ENCODE data around the gene WNT9B.

The WNT9B gene, protein sequence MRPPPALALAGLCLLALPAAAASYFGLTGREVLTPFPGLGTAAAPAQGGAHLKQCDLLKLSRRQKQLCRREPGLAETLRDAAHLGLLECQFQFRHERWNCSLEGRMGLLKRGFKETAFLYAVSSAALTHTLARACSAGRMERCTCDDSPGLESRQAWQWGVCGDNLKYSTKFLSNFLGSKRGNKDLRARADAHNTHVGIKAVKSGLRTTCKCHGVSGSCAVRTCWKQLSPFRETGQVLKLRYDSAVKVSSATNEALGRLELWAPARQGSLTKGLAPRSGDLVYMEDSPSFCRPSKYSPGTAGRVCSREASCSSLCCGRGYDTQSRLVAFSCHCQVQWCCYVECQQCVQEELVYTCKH

GRCh38 chr17:46851029-46851741 is at the start of gene WNT9B:
TSS of gene WNT9B (plus strand) at chr17:46851583. CDS start at chr17:46851639, 56 bp downstream.
- no peak within 1 kb of the TSS for H3K27ac ChIP-seq (ENCODE audit: low read length)
- no peaks in the 10 kb centered on the region for H3K9me3 ChIP-seq (ENCODE audit: control insufficient read depth in 2 of 2, low read length in 2 of 2)
- H3K4me3 ChIP-seq (ENCODE audit: low read length in 2 of 2): peak within 1 kb of the TSS; percentile 11 to 59
- H3K9ac ChIP-seq (ENCODE audit: low read length in 2 of 2): no peak within 1 kb of the TSS
- H3K4me1 ChIP-seq (ENCODE audit: control insufficient read depth, insufficient read depth, low read length): peaks cover 11% of the 10 kb centered on the region
- no peaks in the 10 kb centered on the region for H3K36me3 ChIP-seq (ENCODE audit: control insufficient read depth in 2 of 2, insufficient read depth in 2 of 2, low read length in 2 of 2)
- peaks cover 56 to 60% of the 10 kb centered on the region in 2 donors for H3K27me3 ChIP-seq (ENCODE audit: control insufficient read depth in 1 of 2, insufficient read depth in 2 of 2, low read length in 2 of 2)

DNA sequence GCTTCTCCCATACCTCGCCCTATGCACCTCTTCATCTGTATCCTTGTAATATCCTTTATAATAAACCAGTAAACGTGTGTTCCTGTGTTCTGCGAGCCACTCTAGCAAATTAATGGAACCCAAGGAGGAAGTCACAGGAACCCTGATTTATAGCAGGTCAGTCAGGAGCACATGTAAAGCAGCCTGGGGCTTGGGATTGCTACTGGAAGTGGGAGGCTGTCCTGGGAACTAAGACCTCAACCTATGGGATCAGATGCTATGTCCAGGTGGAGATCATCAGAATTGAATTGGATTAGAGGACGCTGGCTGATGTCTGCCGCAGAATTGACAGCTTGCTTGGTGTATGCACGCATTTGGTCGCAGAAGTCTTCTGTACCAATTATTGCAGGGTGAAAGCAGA is 48.6 kb upstream of the WNT9B start:
- Histone ChIP-seq H3K27ac (ENCODE audit: low read length) (no peak overlapping the region), H3K4me3 (ENCODE audit: low read length in 2 of 2) (no peak overlapping the region), H3K4me1 (ENCODE audit: control insufficient read depth, insufficient read depth, low read length) (no peaks in the 10 kb centered on the region), H3K27me3 (ENCODE audit: control insufficient read depth in 1 of 2, insufficient read depth in 2 of 2, low read length in 2 of 2) (no peaks in the 10 kb centered on the region), H3K36me3 (ENCODE audit: control insufficient read depth in 2 of 2, insufficient read depth in 2 of 2, low read length in 2 of 2) (no peaks in the 10 kb centered on the region), H3K9me3 (ENCODE audit: control insufficient read depth in 2 of 2, low read length in 2 of 2) (no peaks in the 10 kb centered on the region), H3K9ac (ENCODE audit: low read length in 2 of 2) (no peak overlapping the region)

DNA sequence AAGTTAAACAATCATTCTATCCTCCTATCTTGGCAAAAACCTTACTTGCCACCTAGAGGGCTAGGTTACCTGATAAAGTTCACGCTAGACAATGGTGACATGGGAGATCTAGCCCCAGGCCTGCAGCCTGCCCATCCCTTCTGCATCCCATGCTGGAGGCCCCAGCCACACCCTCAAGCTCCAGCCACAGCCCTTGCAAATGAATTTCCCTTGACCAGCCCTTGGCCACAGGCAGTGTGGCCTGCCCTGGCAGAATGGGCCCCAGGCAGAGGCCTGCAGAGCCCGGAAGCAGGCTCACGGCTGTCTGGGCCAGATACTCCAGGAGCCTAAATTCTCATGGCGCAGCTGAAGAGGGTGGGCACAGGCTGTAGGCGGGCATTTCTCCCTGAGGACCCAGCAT is 47.8 kb upstream of the WNT9B start:
- Histone ChIP-seq H3K4me1 (ENCODE audit: control insufficient read depth, insufficient read depth, low read length) (no peaks in the 10 kb centered on the region), H3K36me3 (ENCODE audit: control insufficient read depth in 2 of 2, insufficient read depth in 2 of 2, low read length in 2 of 2) (no peaks in the 10 kb centered on the region), H3K27me3 (ENCODE audit: control insufficient read depth in 1 of 2, insufficient read depth in 2 of 2, low read length in 2 of 2) (no peaks in the 10 kb centered on the region), H3K9me3 (ENCODE audit: control insufficient read depth in 2 of 2, low read length in 2 of 2) (no peaks in the 10 kb centered on the region), H3K27ac (ENCODE audit: low read length) (no peak overlapping the region), H3K4me3 (ENCODE audit: low read length in 2 of 2) (no peak overlapping the region), H3K9ac (ENCODE audit: low read length in 2 of 2) (no peak overlapping the region)

- Histone ChIP-seq H3K27ac (ENCODE audit: low read length) (no peak overlapping the region), H3K4me1 (ENCODE audit: control insufficient read depth, insufficient read depth, low read length) (no peaks in the 10 kb centered on the region), H3K4me3 (ENCODE audit: low read length in 2 of 2) (no peak overlapping the region), H3K36me3 (ENCODE audit: control insufficient read depth in 2 of 2, insufficient read depth in 2 of 2, low read length in 2 of 2) (no peaks in the 10 kb centered on the region), H3K27me3 (ENCODE audit: control insufficient read depth in 1 of 2, insufficient read depth in 2 of 2, low read length in 2 of 2) (peaks cover 0 to 4% of the 10 kb centered on the region in 2 donors), H3K9me3 (ENCODE audit: control insufficient read depth in 2 of 2, low read length in 2 of 2) (no peaks in the 10 kb centered on the region), H3K9ac (ENCODE audit: low read length in 2 of 2) (no peak overlapping the region)
Measured at GRCh38 chr17:46805771-46806170, 45.6 kb upstream of the WNT9B start.

GRCh38 chr17:46809110-46809571 is 42.2 kb upstream of the WNT9B start:
- Histone ChIP-seq H3K27me3 (ENCODE audit: control insufficient read depth in 1 of 2, insufficient read depth in 2 of 2, low read length in 2 of 2) (peaks cover 4 to 10% of the 10 kb centered on the region in 2 donors), H3K27ac (ENCODE audit: low read length) (no peak overlapping the region), H3K9ac (ENCODE audit: low read length in 2 of 2) (no peak overlapping the region), H3K9me3 (ENCODE audit: control insufficient read depth in 2 of 2, low read length in 2 of 2) (no peaks in the 10 kb centered on the region), H3K36me3 (ENCODE audit: control insufficient read depth in 2 of 2, insufficient read depth in 2 of 2, low read length in 2 of 2) (no peaks in the 10 kb centered on the region), H3K4me3 (ENCODE audit: low read length in 2 of 2) (no peak overlapping the region), H3K4me1 (ENCODE audit: control insufficient read depth, insufficient read depth, low read length) (peaks cover 5% of the 10 kb centered on the region)

- Histone ChIP-seq H3K27me3 (ENCODE audit: control insufficient read depth in 1 of 2, insufficient read depth in 2 of 2, low read length in 2 of 2) (peaks cover 10 to 23% of the 10 kb centered on the region in 2 donors), H3K9me3 (ENCODE audit: control insufficient read depth in 2 of 2, low read length in 2 of 2) (no peaks in the 10 kb centered on the region), H3K36me3 (ENCODE audit: control insufficient read depth in 2 of 2, insufficient read depth in 2 of 2, low read length in 2 of 2) (no peaks in the 10 kb centered on the region), H3K4me1 (ENCODE audit: control insufficient read depth, insufficient read depth, low read length) (peaks cover 5% of the 10 kb centered on the region), H3K27ac (ENCODE audit: low read length) (no peak overlapping the region), H3K9ac (ENCODE audit: low read length in 2 of 2) (no peak overlapping the region), H3K4me3 (ENCODE audit: low read length in 2 of 2) (no peak overlapping the region)
Measured at GRCh38 chr17:46810837-46811236, 40.5 kb upstream of the WNT9B start.

DNA sequence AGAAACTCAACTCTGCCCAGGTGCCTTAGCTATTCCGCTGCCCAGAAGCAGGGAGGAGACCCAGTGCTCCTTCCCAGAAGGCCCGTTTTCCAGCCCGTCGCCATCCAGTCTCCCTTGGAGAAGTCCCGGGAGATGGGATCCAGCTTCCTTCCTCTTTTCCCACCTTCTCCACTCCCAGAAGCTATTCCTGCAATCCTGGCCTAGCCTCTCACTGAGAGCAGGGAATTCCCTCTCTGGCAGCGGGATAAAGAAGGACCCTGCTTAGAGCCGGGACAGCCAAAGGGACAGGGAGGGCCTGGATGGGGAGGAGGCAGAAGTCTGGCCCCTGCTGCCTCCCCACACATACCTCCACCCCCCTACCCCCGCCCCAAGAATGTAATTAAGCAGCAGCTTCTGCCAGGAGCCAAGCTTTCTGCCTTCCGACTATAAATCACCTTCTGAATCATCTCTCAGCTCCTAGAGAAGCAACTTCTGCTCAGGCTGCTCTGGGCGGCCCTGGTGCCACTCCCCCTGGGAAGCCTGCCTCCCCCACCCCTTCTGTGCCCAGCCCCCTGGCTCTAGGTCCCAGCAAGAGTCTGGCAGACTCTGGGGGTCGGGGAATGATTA is 39.3 kb upstream of the WNT9B start:
- peaks cover 5% of the 10 kb centered on the region for H3K4me1 ChIP-seq (ENCODE audit: control insufficient read depth, insufficient read depth, low read length)
- peaks cover 19 to 32% of the 10 kb centered on the region in 2 donors for H3K27me3 ChIP-seq (ENCODE audit: control insufficient read depth in 1 of 2, insufficient read depth in 2 of 2, low read length in 2 of 2)
- H3K36me3 ChIP-seq (ENCODE audit: control insufficient read depth in 2 of 2, insufficient read depth in 2 of 2, low read length in 2 of 2): no peaks in the 10 kb centered on the region
- no peaks in the 10 kb centered on the region for H3K9me3 ChIP-seq (ENCODE audit: control insufficient read depth in 2 of 2, low read length in 2 of 2)
- H3K4me3 ChIP-seq (ENCODE audit: low read length in 2 of 2): no peak overlapping the region
- H3K9ac ChIP-seq (ENCODE audit: low read length in 2 of 2): no peak overlapping the region
- no peak overlapping the region for H3K27ac ChIP-seq (ENCODE audit: low read length)

DNA sequence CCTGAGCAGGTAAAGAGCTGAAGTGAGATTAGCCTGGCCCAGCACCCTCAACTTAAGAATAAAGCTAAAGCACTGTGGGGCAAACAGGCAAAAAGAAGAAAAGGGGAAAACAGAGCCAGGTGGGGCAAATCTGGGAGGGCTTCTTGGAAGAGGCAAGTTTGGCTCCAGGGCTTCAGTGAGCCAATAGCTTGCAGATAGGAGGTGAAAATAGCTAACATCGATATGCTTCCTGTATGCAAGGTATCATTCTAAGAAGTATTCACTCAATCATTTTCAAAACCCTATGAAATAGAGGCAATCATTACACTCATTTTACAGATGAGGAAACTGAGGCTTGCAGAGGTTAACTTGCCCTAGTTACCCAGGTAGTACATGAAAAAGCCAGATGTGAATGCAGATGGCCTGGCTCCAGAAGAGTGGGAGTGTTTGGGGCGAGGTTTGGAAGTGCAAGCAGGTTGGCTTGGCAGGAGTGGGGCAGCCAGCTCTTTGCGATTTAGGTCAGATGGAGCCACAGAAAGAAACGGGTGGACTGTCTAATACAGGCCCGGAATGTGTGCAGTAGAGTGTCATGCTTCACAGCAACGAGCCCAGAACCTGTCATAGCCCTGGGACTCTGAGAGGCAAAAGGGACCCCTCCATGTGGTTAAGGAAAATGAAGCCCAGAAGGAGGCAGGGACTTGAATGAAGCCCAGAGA is 38.6 kb upstream of the WNT9B start:
- H3K4me3 ChIP-seq (ENCODE audit: low read length in 2 of 2): no peak overlapping the region
- peaks cover 26 to 39% of the 10 kb centered on the region in 2 donors for H3K27me3 ChIP-seq (ENCODE audit: control insufficient read depth in 1 of 2, insufficient read depth in 2 of 2, low read length in 2 of 2)
- H3K27ac ChIP-seq (ENCODE audit: low read length): no peak overlapping the region
- H3K9me3 ChIP-seq (ENCODE audit: control insufficient read depth in 2 of 2, low read length in 2 of 2): no peaks in the 10 kb centered on the region
- H3K9ac ChIP-seq (ENCODE audit: low read length in 2 of 2): no peak overlapping the region
- no peaks in the 10 kb centered on the region for H3K36me3 ChIP-seq (ENCODE audit: control insufficient read depth in 2 of 2, insufficient read depth in 2 of 2, low read length in 2 of 2)
- peaks cover 5% of the 10 kb centered on the region for H3K4me1 ChIP-seq (ENCODE audit: control insufficient read depth, insufficient read depth, low read length)

DNA sequence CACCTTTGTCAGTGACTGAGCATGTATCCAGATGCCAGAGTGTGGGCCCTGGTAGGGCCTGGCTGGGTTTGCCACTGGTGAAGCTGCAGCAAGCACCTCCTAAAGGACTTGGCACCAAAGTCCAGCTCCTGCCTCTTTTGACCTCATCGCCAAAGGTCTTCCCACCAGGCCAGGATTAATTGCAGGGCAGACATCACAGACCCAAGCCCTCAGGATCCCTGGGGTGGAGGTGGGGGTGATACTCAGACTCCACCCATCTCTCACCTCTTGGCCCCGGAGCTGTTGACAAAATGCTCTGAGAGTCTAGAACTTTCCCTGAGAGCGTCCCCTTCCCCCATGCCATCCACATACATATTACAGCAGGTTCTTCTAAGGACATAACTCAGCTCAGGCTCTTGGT is 37.5 kb upstream of the WNT9B start:
- Histone ChIP-seq H3K27ac (ENCODE audit: low read length) (no peak overlapping the region), H3K36me3 (ENCODE audit: control insufficient read depth in 2 of 2, insufficient read depth in 2 of 2, low read length in 2 of 2) (no peaks in the 10 kb centered on the region), H3K27me3 (ENCODE audit: control insufficient read depth in 1 of 2, insufficient read depth in 2 of 2, low read length in 2 of 2) (peaks cover 36 to 42% of the 10 kb centered on the region in 2 donors), H3K4me1 (ENCODE audit: control insufficient read depth, insufficient read depth, low read length) (peaks cover 11% of the 10 kb centered on the region), H3K4me3 (ENCODE audit: low read length in 2 of 2) (no peak overlapping the region), H3K9me3 (ENCODE audit: control insufficient read depth in 2 of 2, low read length in 2 of 2) (no peaks in the 10 kb centered on the region), H3K9ac (ENCODE audit: low read length in 2 of 2) (no peak overlapping the region)

DNA sequence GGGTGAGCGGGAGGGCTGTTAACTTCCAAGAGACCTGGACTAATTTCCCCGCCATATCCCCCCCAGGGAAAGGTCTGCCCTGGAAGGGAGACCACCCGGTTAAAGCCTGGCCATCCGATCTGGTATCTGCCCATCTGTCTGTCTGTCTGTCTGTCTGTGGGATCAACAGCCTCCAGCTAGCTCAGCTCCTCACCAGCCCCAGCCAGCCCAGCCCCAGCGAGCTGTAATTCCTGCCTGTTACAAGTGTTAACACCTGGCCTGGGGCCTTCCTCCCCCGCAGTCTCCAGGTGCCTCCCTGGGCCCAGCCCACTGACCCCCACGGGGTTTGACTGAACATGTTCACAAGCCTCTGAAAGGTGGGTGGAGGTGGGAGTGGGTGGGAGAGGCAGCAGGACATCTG is 36.9 kb upstream of the WNT9B start:
- Histone ChIP-seq H3K27ac (ENCODE audit: low read length) (no peak overlapping the region), H3K27me3 (ENCODE audit: control insufficient read depth in 1 of 2, insufficient read depth in 2 of 2, low read length in 2 of 2) (peaks cover 42 to 48% of the 10 kb centered on the region in 2 donors), H3K9ac (ENCODE audit: low read length in 2 of 2) (no peak overlapping the region), H3K4me1 (ENCODE audit: control insufficient read depth, insufficient read depth, low read length) (peaks cover 15% of the 10 kb centered on the region), H3K4me3 (ENCODE audit: low read length in 2 of 2) (no peak overlapping the region), H3K9me3 (ENCODE audit: control insufficient read depth in 2 of 2, low read length in 2 of 2) (no peaks in the 10 kb centered on the region), H3K36me3 (ENCODE audit: control insufficient read depth in 2 of 2, insufficient read depth in 2 of 2, low read length in 2 of 2) (no peaks in the 10 kb centered on the region)
